Activated CD4-positive, alpha-beta T cell treated with anti-CD3 and anti-CD28 coated beads, Interleukin-10, Interleukin-2, amounts not matched to agents 100 ng/mL and 50 ng/mL, durations not matched to agents 16 hours and 8 hours (primary cell): Measurements from ENCODE around the gene CDK3.
"Not testable (repeated sequence)": the region's sequence is repeated elsewhere in the genome, so short reads cannot be mapped to it uniquely, and the experiment has no call there.

ENCODE experiments used
- DNase-seq: peaks from one replicate; pipeline ENCODE4 v3.0.0-alpha.2; 2020

Gene CDK3

GRCh38 chr17:76017481-76018339 is 17.1 kb downstream of the CDK3 start:
- DNase-seq, result no peak

- no peak for DNase-seq
These were observed 17.7 kb downstream of the CDK3 start for GRCh38 chr17:76018340-76018680.

- no peak for DNase-seq
These were observed 18.1 kb downstream of the CDK3 start for GRCh38 chr17:76018801-76019200.

GRCh38 chr17:76019833-76020467 is 19.3 kb downstream of the CDK3 start:
- no peak for DNase-seq

GRCh38 chr17:76022285-76022684 is 21.6 kb downstream of the CDK3 start:
- no peak for DNase-seq

GRCh38 chr17:76022973-76023899 is 22.6 kb downstream of the CDK3 start:
- no peak for DNase-seq

- no peak for DNase-seq
These were observed 23.2 kb downstream of the CDK3 start for GRCh38 chr17:76023900-76024237.

GRCh38 chr17:76024353-76024752 is 23.7 kb downstream of the CDK3 start:
- DNase-seq, result no peak

GRCh38 chr17:76025294-76025693 is 24.6 kb downstream of the CDK3 start:
- no peak for DNase-seq

GRCh38 chr17:76026714-76027158 is 26.1 kb downstream of the CDK3 start:
- DNase-seq, result no peak

GRCh38 chr17:76027159-76027839 is 26.6 kb downstream of the CDK3 start, which contains the start of gene EVPL:
Gene EVPL, minus strand, starts transcription at chr17:76027306. Its CDS starts 108 bp downstream, at chr17:76027198.
- DNase-seq, result no peak

GRCh38 chr17:76032073-76032779 is 31.6 kb downstream of the CDK3 start:
- no peak for DNase-seq

- no peak for DNase-seq
These were observed 32.1 kb downstream of the CDK3 start for GRCh38 chr17:76032780-76033108.

GRCh38 chr17:76033139-76033538 is 32.5 kb downstream of the CDK3 start:
- DNase-seq, result no peak

- no peak for DNase-seq
These were observed 34.0 kb downstream of the CDK3 start for GRCh38 chr17:76034428-76035350.

GRCh38 chr17:76036497-76037261 is 36.0 kb downstream of the CDK3 start:
- DNase-seq, result no peak

- DNase-seq, result no peak
These were observed 37.4 kb downstream of the CDK3 start for GRCh38 chr17:76038050-76038449.

GRCh38 chr17:76039121-76039520 is 38.5 kb downstream of the CDK3 start:
- DNase-seq, result no peak

- no peak for DNase-seq
These were observed 39.7 kb downstream of the CDK3 start for GRCh38 chr17:76040376-76040775.

- DNase-seq, result not testable (repeated sequence)
These were observed 42.2 kb downstream of the CDK3 start for GRCh38 chr17:76042868-76043267.
